Right forelimb (tissue), 1 donor: Measurements from ENCODE around the gene SCAF1.

Experiments
- DNase-seq: peaks from one replicate; pipeline ENCODE4 v3.0.0-alpha.2; 2018

SCAF1 gene

GRCh38 chr19:49651029-49651819, 9.2 kb downstream of the SCAF1 start:
- no peak for DNase-seq

- DNase-seq: no peak
These were observed 10.0 kb downstream of the SCAF1 start for GRCh38 chr19:49651820-49652550.

- no peak for DNase-seq
These were observed 10.8 kb downstream of the SCAF1 start for GRCh38 chr19:49652551-49653465.

- DNase-seq: no peak
These were observed 11.4 kb downstream of the SCAF1 start for GRCh38 chr19:49653466-49653806.

GRCh38 chr19:49654581-49654980, 12.6 kb downstream of the SCAF1 start:
- DNase-seq: no peak

GRCh38 chr19:49655570-49656455, 13.8 kb downstream of the SCAF1 start:
- DNase-seq: no peak

- DNase-seq: no peak
These were observed 14.6 kb downstream of the SCAF1 start for GRCh38 chr19:49656456-49657109.

GRCh38 chr19:49657493-49658138, 15.6 kb downstream of the SCAF1 start:
- no peak for DNase-seq

- no peak for DNase-seq
These were observed 16.1 kb downstream of the SCAF1 start for GRCh38 chr19:49658139-49658517.

- DNase-seq: no peak
These were observed 16.8 kb downstream of the SCAF1 start for GRCh38 chr19:49658566-49659442.

- DNase-seq: no peak
These were observed 18.4 kb downstream of the SCAF1 start for GRCh38 chr19:49660338-49660961.

- DNase-seq: no peak
These were observed 20.0 kb downstream of the SCAF1 start for GRCh38 chr19:49662011-49662410.

GRCh38 chr19:49663224-49663623, 21.2 kb downstream of the SCAF1 start:
- no peak for DNase-seq

GRCh38 chr19:49664171-49665035, 22.4 kb downstream of the SCAF1 start:
- DNase-seq: peak; percentile 89

GRCh38 chr19:49665036-49665350, 23.0 kb downstream of the SCAF1 start:
- no peak for DNase-seq

- peak; percentile 98 for DNase-seq
These were observed 23.5 kb downstream of the SCAF1 start, which contains the start of the genes BCL2L12 and IRF3 for GRCh38 chr19:49665351-49666119. BCL2L12 (plus strand) TSS chr19:49665933; CDS start chr19:49666693, 760 bp downstream. IRF3 (minus strand) TSS chr19:49665857; CDS start chr19:49664838, 1,019 bp downstream.

GRCh38 chr19:49666120-49666444, 24.1 kb downstream of the SCAF1 start:
- DNase-seq: no peak

GRCh38 chr19:49667473-49667872, 25.5 kb downstream of the SCAF1 start:
- no peak for DNase-seq
